PFSK-1 (cell line): Measurements from ENCODE around the gene CACNA1A.

Experiments
- POLR2AphosphoS5 ChIP-seq: IDR thresholded peaks from 2 replicates; pipeline ENCODE4 v1.6.1; 2012; ENCODE audit warnings: low read depth, mild to moderate bottlenecking, control low read depth, low read length, moderate library complexity
- REST ChIP-seq, 2 experiments: IDR thresholded peaks; 2 replicates each; pipeline versions ENCODE4 v1.6.1 to v1.8.0; 2011 to 2012; ENCODE audit warnings: low read depth in 2 of 2, low read length in 2 of 2, control low read depth in 1 of 2, inconsistent platforms in 1 of 2, mild to moderate bottlenecking in 1 of 2, moderate library complexity in 1 of 2; ENCODE audit not compliant: insufficient read depth in 1 of 2
- SIN3A ChIP-seq: IDR thresholded peaks from 2 replicates; pipeline ENCODE4 v1.6.1; 2012; ENCODE audit warnings: mild to moderate bottlenecking, low read length, moderate library complexity, borderline replicate concordance; ENCODE audit not compliant: insufficient read depth

- TF ChIP-seq SIN3A (no peak), REST (IDR thresholded peaks at IDR 0.05; ENCODE audit: insufficient read depth in 1 of 2, low read depth in 2 of 2, low read length in 2 of 2) (no peak), POLR2AphosphoS5 (no peak)
These were observed 333.0 kb downstream of the CACNA1A start for GRCh38 chr19:13173139-13173737.
